Activated T-helper 17 cell treated with anti-CD3 and anti-CD28 coated beads, Interleukin-2, amount 50 U/mL, for 72 hours (primary cell): ENCODE measurements around the gene HCN1. TPM values are rescaled to one million over a fixed set of nuclear protein-coding genes. Genes with fewer than 3 reads are reported as not detected.
"Not testable (repeated sequence)": the region's sequence is repeated elsewhere in the genome, so short reads cannot be mapped to it uniquely, and the experiment has no call there.

ENCODE experiments used
- ATAC-seq: fragments of 150-1000 bp; cut with Tn5 transposase; replicated peaks from 2 replicates; pipeline ENCODE4 v1.10.0; 2021; ENCODE audit warnings: mild to moderate bottlenecking, moderate library complexity
- H3K27ac Mint-ChIP-seq: one replicate; pipeline ENCODE4 v1.8.0; 2022; ENCODE audit warnings: mixed read lengths
- H3K27me3 Mint-ChIP-seq: one replicate; pipeline ENCODE4 v1.8.0; 2022; ENCODE audit warnings: mixed read lengths
- H3K36me3 Mint-ChIP-seq: one replicate; pipeline ENCODE4 v1.8.0; 2022; ENCODE audit warnings: low read depth, mild to moderate bottlenecking, mixed read lengths
- H3K4me1 Mint-ChIP-seq: one replicate; pipeline ENCODE4 v1.8.0; 2022; ENCODE audit warnings: mixed read lengths
- H3K4me3 Mint-ChIP-seq: one replicate; pipeline ENCODE4 v1.8.0; 2022; ENCODE audit warnings: mild to moderate bottlenecking, mixed read lengths
- H3K9me3 Mint-ChIP-seq: one replicate; pipeline ENCODE4 v1.8.0; 2022; ENCODE audit warnings: mixed read lengths
- total RNA-seq, 2 donors: library from RNA; stranded (reverse); gene quantifications; one replicate each; pipeline ENCODE4 v1.2.3, GENCODE V29; 2022

The HCN1 gene
- total RNA-seq, 2 donors from 2014 or later, result not detected

- Mint-ChIP-seq H3K36me3 (no peaks in the 10 kb centered on the region), H3K9me3 (peaks cover 13% of the 10 kb centered on the region), H3K4me3 (no peak overlapping the region), H3K27me3 (no peaks in the 10 kb centered on the region), H3K4me1 (no peaks in the 10 kb centered on the region), H3K27ac (no peak overlapping the region)
- ATAC-seq, result no peak
Observed at GRCh38 chr5:45672271-45672670, 23.9 kb downstream of the HCN1 start.

- no peak for ATAC-seq
- no peak overlapping the region for H3K27ac Mint-ChIP-seq
- no peaks in the 10 kb centered on the region for H3K27me3 Mint-ChIP-seq
- no peaks in the 10 kb centered on the region for H3K4me1 Mint-ChIP-seq
- no peak overlapping the region for H3K4me3 Mint-ChIP-seq
- no peaks in the 10 kb centered on the region for H3K36me3 Mint-ChIP-seq
- H3K9me3 Mint-ChIP-seq, result peaks cover 10% of the 10 kb centered on the region
Observed at GRCh38 chr5:45648744-45649143, 47.4 kb downstream of the HCN1 start.

GRCh38 chr5:45643056-45643455 lies 53.1 kb downstream of the HCN1 start:
- Mint-ChIP-seq H3K36me3 (no peaks in the 10 kb centered on the region), H3K4me3 (no peak overlapping the region), H3K4me1 (no peaks in the 10 kb centered on the region), H3K9me3 (peaks cover 12% of the 10 kb centered on the region), H3K27me3 (no peaks in the 10 kb centered on the region), H3K27ac (no peak overlapping the region)
- ATAC-seq, result no peak

- no peak for ATAC-seq
- H3K27ac Mint-ChIP-seq, result no peak overlapping the region
Observed at GRCh38 chr5:45642370-45642769, 53.8 kb downstream of the HCN1 start.

GRCh38 chr5:45639040-45639439 lies 57.1 kb downstream of the HCN1 start:
- no peaks in the 10 kb centered on the region for H3K4me1 Mint-ChIP-seq
- H3K36me3 Mint-ChIP-seq, result no peaks in the 10 kb centered on the region
- no peaks in the 10 kb centered on the region for H3K27me3 Mint-ChIP-seq
- ATAC-seq, result no peak
- H3K4me3 Mint-ChIP-seq, result no peak overlapping the region
- peaks cover 25% of the 10 kb centered on the region for H3K9me3 Mint-ChIP-seq
- H3K27ac Mint-ChIP-seq, result no peak overlapping the region

More at GRCh38 chr5:45642370-45642769, 53.8 kb downstream of the HCN1 start:
- Mint-ChIP-seq H3K4me1 (no peaks in the 10 kb centered on the region), H3K4me3 (no peak overlapping the region), H3K36me3 (no peaks in the 10 kb centered on the region), H3K9me3 (peaks cover 15% of the 10 kb centered on the region), H3K27me3 (no peaks in the 10 kb centered on the region)

- Mint-ChIP-seq H3K4me1 (no peaks in the 10 kb centered on the region), H3K27ac (no peak overlapping the region), H3K27me3 (no peaks in the 10 kb centered on the region), H3K4me3 (no peak overlapping the region), H3K9me3 (peaks cover 14% of the 10 kb centered on the region), H3K36me3 (no peaks in the 10 kb centered on the region)
- ATAC-seq, result no peak
Observed at GRCh38 chr5:45627076-45627656, 69.0 kb downstream of the HCN1 start.

- no peaks in the 10 kb centered on the region for H3K4me1 Mint-ChIP-seq
- no peak overlapping the region for H3K27ac Mint-ChIP-seq
- no peaks in the 10 kb centered on the region for H3K27me3 Mint-ChIP-seq
- H3K9me3 Mint-ChIP-seq, result peaks cover 14% of the 10 kb centered on the region
- ATAC-seq, result no peak
- H3K4me3 Mint-ChIP-seq, result no peak overlapping the region
- H3K36me3 Mint-ChIP-seq, result no peaks in the 10 kb centered on the region
Observed at GRCh38 chr5:45623832-45624231, 72.3 kb downstream of the HCN1 start.

GRCh38 chr5:45622365-45622764 lies 73.8 kb downstream of the HCN1 start:
- H3K4me1 Mint-ChIP-seq, result no peaks in the 10 kb centered on the region
- H3K27ac Mint-ChIP-seq, result no peak overlapping the region
- H3K27me3 Mint-ChIP-seq, result no peaks in the 10 kb centered on the region
- no peak overlapping the region for H3K4me3 Mint-ChIP-seq
- ATAC-seq, result no peak
- peaks cover 23% of the 10 kb centered on the region for H3K9me3 Mint-ChIP-seq
- no peaks in the 10 kb centered on the region for H3K36me3 Mint-ChIP-seq

- H3K4me3 Mint-ChIP-seq, result no peak overlapping the region
Observed at GRCh38 chr5:45617859-45618416, 78.2 kb downstream of the HCN1 start.

GRCh38 chr5:45609661-45610060 lies 86.5 kb downstream of the HCN1 start:
- no peak for ATAC-seq
- H3K4me1 Mint-ChIP-seq, result no peaks in the 10 kb centered on the region
- H3K9me3 Mint-ChIP-seq, result peaks cover 4% of the 10 kb centered on the region
- no peak overlapping the region for H3K27ac Mint-ChIP-seq
- H3K27me3 Mint-ChIP-seq, result no peaks in the 10 kb centered on the region
- H3K4me3 Mint-ChIP-seq, result no peak overlapping the region
- H3K36me3 Mint-ChIP-seq, result no peaks in the 10 kb centered on the region

More at GRCh38 chr5:45617859-45618416, 78.2 kb downstream of the HCN1 start:
- no peaks in the 10 kb centered on the region for H3K4me1 Mint-ChIP-seq
- H3K36me3 Mint-ChIP-seq, result no peaks in the 10 kb centered on the region
- no peak for ATAC-seq
- peaks cover 8% of the 10 kb centered on the region for H3K9me3 Mint-ChIP-seq
- no peaks in the 10 kb centered on the region for H3K27me3 Mint-ChIP-seq
- no peak overlapping the region for H3K27ac Mint-ChIP-seq

- Mint-ChIP-seq H3K4me1 (no peaks in the 10 kb centered on the region), H3K9me3 (peaks cover 16% of the 10 kb centered on the region), H3K27me3 (no peaks in the 10 kb centered on the region), H3K27ac (no peak overlapping the region), H3K4me3 (no peak overlapping the region), H3K36me3 (no peaks in the 10 kb centered on the region)
- ATAC-seq, result no peak
Observed at GRCh38 chr5:45604092-45604491, 92.1 kb downstream of the HCN1 start.

- ATAC-seq, result no peak
- H3K27ac Mint-ChIP-seq, result no peak overlapping the region
- no peaks in the 10 kb centered on the region for H3K4me1 Mint-ChIP-seq
- H3K9me3 Mint-ChIP-seq, result peaks cover 16% of the 10 kb centered on the region
- no peaks in the 10 kb centered on the region for H3K36me3 Mint-ChIP-seq
- H3K4me3 Mint-ChIP-seq, result no peak overlapping the region
- H3K27me3 Mint-ChIP-seq, result no peaks in the 10 kb centered on the region
Observed at GRCh38 chr5:45601424-45601823, 94.8 kb downstream of the HCN1 start.

- Mint-ChIP-seq H3K4me1 (no peaks in the 10 kb centered on the region), H3K27ac (no peak overlapping the region), H3K4me3 (no peak overlapping the region), H3K27me3 (no peaks in the 10 kb centered on the region), H3K36me3 (no peaks in the 10 kb centered on the region), H3K9me3 (peaks cover 19% of the 10 kb centered on the region)
- no peak for ATAC-seq
Observed at GRCh38 chr5:45596320-45596719, 99.9 kb downstream of the HCN1 start.

GRCh38 chr5:45586001-45586400 lies 110.2 kb downstream of the HCN1 start:
- not testable (repeated sequence) for H3K27ac Mint-ChIP-seq, H3K4me1 Mint-ChIP-seq, ATAC-seq, H3K27me3 Mint-ChIP-seq, H3K36me3 Mint-ChIP-seq, H3K4me3 Mint-ChIP-seq
- peaks cover 12% of the 10 kb centered on the region for H3K9me3 Mint-ChIP-seq

- peaks cover 15% of the 10 kb centered on the region for H3K9me3 Mint-ChIP-seq
- no peak overlapping the region for H3K4me3 Mint-ChIP-seq
- H3K27me3 Mint-ChIP-seq, result no peaks in the 10 kb centered on the region
- no peaks in the 10 kb centered on the region for H3K4me1 Mint-ChIP-seq
- no peak overlapping the region for H3K27ac Mint-ChIP-seq
- no peaks in the 10 kb centered on the region for H3K36me3 Mint-ChIP-seq
- no peak for ATAC-seq
Observed at GRCh38 chr5:45578270-45578669, 117.9 kb downstream of the HCN1 start.

- no peaks in the 10 kb centered on the region for H3K36me3 Mint-ChIP-seq
- H3K9me3 Mint-ChIP-seq, result peaks cover 19% of the 10 kb centered on the region
- no peak for ATAC-seq
- no peaks in the 10 kb centered on the region for H3K4me1 Mint-ChIP-seq
- H3K27me3 Mint-ChIP-seq, result no peaks in the 10 kb centered on the region
- H3K27ac Mint-ChIP-seq, result no peak overlapping the region
- H3K4me3 Mint-ChIP-seq, result no peak overlapping the region
Observed at GRCh38 chr5:45568813-45569212, 127.4 kb downstream of the HCN1 start.
